Hematopoietic multipotent progenitor cell (in vitro differentiated cells): ENCODE measurements around the gene MAGT1. TPM values are rescaled to one million over a fixed set of nuclear protein-coding genes. Genes with fewer than 3 reads are reported as not detected.
"Not testable (repeated sequence)": the region's sequence is repeated elsewhere in the genome, so short reads cannot be mapped to it uniquely, and the experiment has no call there.

Source experiments
- DNase-seq, 3 donors: peaks; one replicate each; pipeline ENCODE4 v3.0.0-alpha.2; 2011 to 2015; ENCODE audit warnings: low read depth in 2 of 3, low spot score in 2 of 3
- small RNA-seq: library from RNA; depleted of rRNA; stranded (forward); fragments of <200 nt; gene quantifications from one replicate; pipeline ENCODE3, GENCODE V24; 2012
- total RNA-seq: library from RNA; depleted of rRNA; stranded (reverse); fragments of >200 nt; gene quantifications from one replicate; pipeline ENCODE4 v1.2.3, GENCODE V29; 2012

MAGT1 gene
- total RNA-seq, 1 donor = 31.8 TPM

DNA sequence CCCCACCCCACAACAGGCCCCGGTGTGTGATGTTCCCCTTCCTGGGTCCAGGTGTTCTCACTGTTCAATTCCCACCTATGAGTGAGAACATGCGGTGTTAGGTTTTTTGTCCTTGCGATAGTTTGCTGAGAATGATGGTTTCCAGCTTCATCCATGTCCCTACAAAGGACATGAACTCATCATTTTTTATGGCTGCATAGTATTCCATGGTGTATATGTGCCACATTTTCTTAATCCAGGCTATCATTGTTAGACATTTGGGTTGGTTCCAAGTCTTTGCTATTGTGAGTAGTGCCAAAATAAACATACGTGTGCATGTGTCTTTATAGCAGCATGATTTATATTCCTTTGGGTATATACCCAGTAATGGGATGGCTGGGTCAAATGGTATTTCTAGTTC, 13.8 kb downstream of the MAGT1 start:
- DNase-seq = not testable (repeated sequence)

GRCh38 chrX:77875372-77875771, 19.9 kb downstream of the MAGT1 start:
- no peak for DNase-seq

- DNase-seq = not testable (repeated sequence)
Measured at GRCh38 chrX:77831544-77831943, 63.7 kb downstream of the MAGT1 start.

GRCh38 chrX:77821989-77822388, 73.2 kb downstream of the MAGT1 start:
- not testable (repeated sequence) for DNase-seq

DNA sequence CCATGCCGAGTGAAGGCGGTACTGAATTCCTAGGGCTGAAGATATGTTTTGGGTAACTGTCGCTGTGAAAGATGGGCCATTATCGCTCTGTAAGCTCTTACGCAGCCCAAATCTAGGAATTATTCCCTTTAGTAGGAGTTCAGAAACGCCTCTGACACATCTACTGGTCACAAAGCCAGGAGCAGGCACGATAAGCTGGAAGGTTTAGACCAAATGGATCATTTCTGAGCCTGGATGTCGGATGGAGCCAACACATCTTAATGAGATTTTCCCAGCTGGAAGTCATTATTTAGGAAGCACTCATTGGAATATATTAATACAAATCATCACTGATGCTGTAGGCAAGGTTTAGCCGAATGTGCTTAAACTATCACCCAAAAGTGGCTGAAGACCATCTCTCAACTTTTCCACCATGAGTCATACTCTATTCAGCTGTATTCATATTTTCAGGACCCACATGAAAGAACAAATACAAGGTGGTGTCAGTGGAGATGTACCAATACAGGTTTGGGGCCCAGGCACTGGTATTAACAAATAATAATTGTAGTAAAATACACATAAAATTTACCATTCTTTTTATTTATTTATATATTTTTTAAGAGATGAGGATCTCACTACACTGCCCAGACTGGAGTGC, 75.0 kb downstream of the MAGT1 start:
- no peak for DNase-seq

- no peak for DNase-seq
Measured at GRCh38 chrX:77814210-77814609, 81.0 kb downstream of the MAGT1 start.

GRCh38 chrX:77802201-77802600, 93.0 kb downstream of the MAGT1 start:
- DNase-seq = no peak

DNA sequence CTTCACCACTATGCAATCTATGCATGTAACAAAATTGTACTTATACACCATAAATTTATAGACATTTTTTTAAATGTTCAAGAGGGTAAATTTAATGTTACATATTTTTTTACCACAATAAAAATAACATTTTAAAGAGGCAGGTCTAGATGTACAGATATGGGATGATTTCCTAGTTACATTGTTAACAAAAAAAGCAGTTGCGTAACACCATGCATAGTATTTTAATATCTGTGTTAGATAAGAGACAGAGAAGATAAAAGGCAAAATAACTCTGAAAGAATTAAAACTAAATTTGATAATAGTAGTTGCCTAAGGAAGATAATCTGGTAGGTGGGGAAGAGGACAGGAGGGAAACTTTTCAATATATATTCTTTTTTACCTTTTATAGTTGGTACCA, 100.1 kb downstream of the MAGT1 start:
- DNase-seq = no peak

- DNase-seq = no peak
Measured at GRCh38 chrX:77793946-77794345, 101.3 kb downstream of the MAGT1 start.

DNA sequence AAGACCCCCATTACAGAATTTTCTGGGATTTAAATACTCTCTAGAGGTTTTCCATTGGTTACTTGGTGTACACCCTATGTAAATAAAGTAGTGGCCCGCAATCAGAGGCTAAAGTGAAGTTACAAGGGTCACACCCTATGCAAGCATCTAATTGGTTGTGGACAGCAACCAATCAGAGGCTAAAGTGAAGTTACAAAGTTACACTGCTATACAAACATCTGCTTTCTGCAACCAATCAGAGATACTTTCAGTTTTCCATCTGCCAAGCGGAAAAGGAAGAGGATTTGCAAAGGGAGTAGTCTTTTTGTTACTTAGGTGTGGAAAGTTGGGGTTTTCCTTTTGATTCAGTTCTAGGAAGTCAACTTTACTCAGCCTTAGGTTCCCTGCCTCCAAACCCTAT, 107.2 kb downstream of the MAGT1 start:
- peak in 2 of 3 donors; percentile 46 to 69 for DNase-seq

- no peak for DNase-seq
Measured at GRCh38 chrX:77786365-77786680, 108.9 kb downstream of the MAGT1 start.

DNA sequence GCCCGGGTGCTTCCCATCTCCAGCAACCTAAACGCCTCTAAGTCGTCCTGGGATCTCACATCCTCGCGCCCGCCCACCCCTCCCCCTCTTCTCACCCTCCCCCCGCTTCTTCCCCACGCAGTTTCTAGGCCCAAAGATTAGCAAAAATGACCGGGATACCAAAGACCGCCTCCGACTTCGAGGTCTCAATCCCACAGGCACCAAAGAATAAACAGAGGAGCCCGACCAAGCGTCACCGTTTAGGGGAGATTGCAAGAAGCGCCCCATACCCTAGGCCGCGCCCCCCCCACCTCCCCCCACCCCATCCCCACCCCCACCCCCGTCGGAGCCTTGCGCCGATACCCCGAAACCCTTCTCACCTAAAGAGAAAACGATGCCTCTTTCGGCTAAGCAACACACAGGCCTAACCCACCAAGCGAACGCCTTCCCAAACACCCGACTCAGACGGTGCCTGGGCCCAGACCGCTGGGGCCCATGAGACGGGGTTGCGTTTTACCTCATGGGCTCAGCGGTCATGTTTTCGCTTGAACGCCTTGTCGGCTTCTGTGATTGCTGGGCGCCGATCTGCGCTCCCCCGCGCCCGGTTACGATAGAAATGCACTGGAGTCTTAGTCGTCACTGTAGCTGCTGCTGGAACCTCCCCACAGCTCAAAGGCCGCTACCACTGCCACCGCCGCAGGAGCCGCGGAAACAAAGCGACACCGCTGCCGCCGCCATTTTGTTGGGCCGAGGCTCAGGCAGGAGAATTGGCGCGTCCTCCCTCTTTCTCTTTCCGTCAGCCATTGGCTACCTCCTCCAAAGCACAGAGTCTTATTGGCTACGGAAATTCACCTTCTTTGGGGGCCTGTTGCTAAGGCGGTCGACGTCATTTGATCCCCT, 109.5 kb downstream of the MAGT1 start, which contains the start of gene ATRX:
Gene ATRX, minus strand, starts transcription at position 731 of the 879 bp plus-strand sequence. Its CDS starts 215 bp downstream, at position 516.
- peak; percentile 38 to 91 (median 79) for DNase-seq

DNA sequence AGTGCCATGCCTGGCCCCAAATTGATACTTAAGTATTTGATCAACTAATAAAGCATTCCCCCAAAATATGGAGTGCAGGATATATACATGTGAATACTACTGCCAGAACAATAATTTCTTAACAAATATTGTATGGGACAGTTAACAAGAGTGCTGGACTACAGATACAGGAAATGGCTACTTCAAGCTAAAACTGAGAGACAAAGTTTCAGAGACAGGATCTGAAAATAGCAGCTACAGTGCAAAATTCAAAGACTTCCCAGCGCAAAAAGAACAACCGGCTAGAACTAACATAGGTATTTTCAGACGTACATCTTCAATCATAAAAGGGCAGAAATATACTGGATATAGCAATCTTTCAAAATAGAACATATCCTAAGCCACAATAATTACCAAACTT, 115.5 kb downstream of the MAGT1 start:
- no peak for DNase-seq

GRCh38 chrX:77776659-77777058, 118.6 kb downstream of the MAGT1 start:
- DNase-seq = no peak

Small RNAs within 50 kb of the gene (small RNA-seq; reads per million reads assigned to genes)
- gene RN7SL460P (not detected), gene RNU6-854P (not detected)

Other genes starting within 250 kb of the MAGT1 start
- gene ATRX, start 109.2 kb downstream of the MAGT1 start, total RNA-seq = 132 TPM
- 168 TPM for gene COX7B, start 4.0 kb upstream of the MAGT1 start, total RNA-seq
- 7.8 TPM for gene ATP7A, start 15.3 kb upstream of the MAGT1 start, total RNA-seq
- not detected for gene PGAM4, start 74.2 kb upstream of the MAGT1 start, total RNA-seq
- 110 TPM for gene PGK1, start 208.8 kb upstream of the MAGT1 start, total RNA-seq
- gene TAF9B, start 244.2 kb upstream of the MAGT1 start, total RNA-seq = 17.2 TPM